Right renal cortex interstitium (tissue), 3 donors: ENCODE measurements around the gene DPP4. TPM values are rescaled to one million over a fixed set of nuclear protein-coding genes. Genes with fewer than 3 reads are reported as not detected.
"Not testable (repeated sequence)": the region's sequence is repeated elsewhere in the genome, so short reads cannot be mapped to it uniquely, and the experiment has no call there.

Experiments used
- DNase-seq, 3 donors: peaks; one replicate each; pipeline ENCODE4 v3.0.0-alpha.2; 2013; ENCODE audit warnings: low read depth in 3 of 3, low spot score in 2 of 3
- polyA plus RNA-seq, 3 donors: library from polyadenylated mRNA; unstranded; fragments of 120-200 nt; gene quantifications; one replicate each; pipeline ENCODE4 v1.2.1, GENCODE V29; 2013; ENCODE audit not compliant: insufficient read length in 3 of 3

DPP4 gene
- polyA plus RNA-seq, 3 donors = 139 to 156 (median 151) TPM

DNA sequence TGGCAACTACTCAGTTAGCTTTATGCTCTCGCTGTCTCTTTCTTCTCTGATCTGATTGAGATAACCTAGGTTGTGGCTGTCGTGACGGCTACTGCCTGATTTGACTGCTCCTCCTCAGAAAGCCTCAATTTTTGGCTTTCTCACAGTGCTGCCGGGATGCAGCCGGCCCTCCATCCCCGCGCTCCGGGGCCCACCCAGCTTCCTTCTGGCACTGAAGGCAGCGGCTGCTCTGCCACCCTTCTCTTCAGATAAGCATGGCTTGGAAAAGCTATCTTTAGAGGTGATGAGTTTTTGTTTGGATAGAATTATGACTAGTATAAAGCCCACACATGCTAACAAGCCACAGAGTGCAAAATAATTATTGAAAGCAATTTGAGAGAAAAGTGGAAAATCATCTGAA lies 102.5 kb downstream of the DPP4 start:
- DNase-seq = no peak

DNA sequence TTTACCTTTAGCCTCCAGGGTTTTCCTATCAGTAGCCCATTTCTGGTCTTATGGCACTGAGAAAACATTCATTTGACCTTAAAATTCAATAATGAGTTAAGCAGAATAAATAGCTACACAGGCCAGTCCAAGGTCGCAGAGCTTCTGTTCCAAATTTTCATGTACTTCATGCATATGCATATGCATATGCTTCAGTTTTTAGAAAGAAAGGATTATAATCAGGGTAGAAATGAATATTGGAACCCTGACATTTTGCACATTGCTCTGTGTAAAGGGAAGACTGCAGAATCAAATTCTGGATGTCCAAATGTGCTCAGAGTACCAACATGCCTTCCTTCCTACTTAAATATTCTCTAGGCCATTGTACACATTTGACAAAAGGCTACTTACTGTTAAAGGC lies 104.9 kb downstream of the DPP4 start:
- DNase-seq = no peak

DNA sequence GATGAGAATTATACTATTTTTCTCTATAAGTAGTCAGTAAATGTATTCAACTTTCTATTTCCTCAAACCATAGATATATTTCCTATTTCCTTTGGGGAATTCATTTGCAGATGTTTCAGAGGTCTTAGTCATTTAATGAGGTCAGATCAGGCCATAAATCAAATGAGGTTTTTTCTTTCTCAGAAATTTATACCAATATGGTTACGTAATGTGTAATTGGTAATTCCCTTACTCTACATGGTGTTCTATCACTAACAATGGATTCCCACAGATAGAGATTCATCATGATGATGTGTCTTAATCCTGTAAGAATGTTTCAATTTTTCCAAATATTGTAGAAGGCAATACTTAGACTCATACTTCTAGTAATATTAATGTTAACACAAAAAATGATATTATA lies 108.0 kb downstream of the DPP4 start:
- no peak for DNase-seq

DNA sequence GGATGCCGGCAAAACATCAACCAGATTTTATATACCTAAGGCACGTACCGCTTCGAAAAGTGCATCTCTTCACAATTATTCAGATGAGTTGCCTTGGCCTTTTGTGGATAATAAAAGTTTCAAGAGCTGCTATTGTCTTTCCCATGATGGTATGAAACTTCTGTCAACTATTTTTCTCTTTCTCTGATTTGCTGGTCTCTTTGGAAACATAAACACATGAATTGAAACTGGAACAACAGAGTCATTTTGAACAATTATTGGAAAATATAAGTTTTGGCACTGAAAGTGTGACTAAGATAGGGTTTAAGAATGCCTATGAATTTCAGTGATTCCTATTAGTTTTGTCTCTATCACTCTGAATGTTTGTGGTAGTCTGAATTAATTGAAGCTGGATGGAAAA lies 109.9 kb downstream of the DPP4 start:
- DNase-seq = no peak

DNA sequence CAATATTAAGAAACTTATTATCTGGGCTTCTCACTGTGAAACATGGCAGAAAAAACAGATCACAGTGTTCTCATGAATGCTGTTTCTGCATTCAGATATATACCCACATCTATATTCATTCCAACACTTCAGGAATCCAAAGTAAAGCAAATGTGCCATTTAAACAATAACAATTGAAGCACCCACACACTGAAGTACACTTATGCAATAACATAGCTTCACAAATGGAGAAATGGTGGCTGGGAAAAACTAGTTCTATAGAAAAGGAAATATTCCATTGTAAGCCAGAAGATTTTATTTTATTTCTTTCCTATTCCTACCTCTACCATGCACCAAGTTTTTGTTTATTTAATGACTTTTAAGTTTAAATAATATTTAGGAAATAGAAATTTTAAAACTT lies 111.9 kb downstream of the DPP4 start:
- no peak for DNase-seq

DNA sequence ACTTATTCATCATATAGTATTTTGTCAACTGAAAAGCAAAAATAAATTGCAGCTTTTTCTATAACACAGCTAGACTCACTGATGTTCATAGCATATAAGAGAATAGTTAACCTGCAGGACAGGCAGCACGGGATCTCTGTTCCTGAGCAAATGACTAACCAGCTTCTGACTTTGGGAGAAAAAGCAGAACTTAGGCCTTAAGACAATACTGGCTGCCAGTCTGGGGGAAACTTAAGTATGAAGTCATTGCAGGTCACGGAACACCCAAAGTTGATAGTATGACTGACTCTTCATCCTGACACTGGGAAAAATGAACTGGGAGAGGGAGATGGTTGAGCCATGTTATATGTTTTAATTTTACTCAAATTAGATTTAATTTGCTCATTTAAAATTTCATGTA lies 113.0 kb downstream of the DPP4 start:
- DNase-seq = no peak

DNA sequence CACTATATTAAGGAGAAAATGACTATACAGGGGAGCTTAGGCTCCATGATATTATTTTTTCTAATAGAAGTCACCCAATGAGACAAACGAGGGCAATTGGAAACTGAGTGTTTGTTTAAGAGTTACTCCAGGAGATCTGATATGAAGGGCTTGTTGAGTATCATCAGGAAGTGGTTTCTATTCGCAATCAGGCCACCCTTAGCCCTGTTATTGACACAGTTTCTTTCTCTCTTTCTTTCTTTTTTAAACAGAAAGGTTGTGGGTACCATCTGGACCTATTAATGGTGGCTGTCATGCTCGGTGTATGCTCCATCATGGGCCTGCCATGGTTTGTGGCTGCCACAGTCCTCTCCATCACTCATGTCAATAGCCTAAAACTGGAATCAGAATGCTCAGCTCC lies 117.3 kb downstream of the DPP4 start:
- no peak for DNase-seq

DNA sequence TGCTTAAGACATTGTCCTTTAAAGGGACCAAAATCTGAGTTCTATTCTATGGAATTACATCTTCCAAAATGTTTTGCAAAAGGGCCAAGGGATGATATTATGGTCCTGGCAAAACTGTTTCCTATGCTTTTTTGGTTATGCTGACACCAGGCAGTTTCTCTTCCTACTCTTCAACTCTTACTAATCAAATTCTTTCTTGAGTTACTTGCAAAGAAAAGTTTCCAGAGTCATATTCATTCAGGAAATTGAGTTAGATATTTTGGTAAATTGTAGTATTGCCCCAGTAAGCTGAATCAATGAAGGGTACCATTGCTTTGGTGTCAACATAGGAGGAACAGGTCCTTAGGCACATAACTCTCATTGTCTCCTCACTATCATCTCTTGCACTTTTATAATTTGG lies 118.8 kb downstream of the DPP4 start:
- no peak for DNase-seq

DNA sequence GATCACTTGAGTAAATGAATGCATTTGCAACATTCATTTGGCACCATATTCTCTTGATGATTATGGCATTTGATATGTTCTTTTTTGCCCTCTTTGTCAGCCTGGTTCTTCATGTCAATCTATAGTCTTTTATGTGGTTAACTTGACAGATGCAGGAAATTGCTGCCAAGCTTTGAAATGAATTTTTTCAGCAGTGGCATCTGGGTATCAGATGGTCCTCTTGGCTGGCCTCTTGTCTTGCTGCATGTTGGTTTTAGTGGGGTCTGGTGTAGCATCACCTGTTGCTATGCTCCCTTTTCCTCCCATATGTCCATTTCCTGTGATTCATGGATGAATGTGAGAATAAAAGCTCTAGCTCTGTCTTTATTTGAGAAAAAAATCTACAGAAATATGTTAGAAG lies 119.9 kb downstream of the DPP4 start:
- no peak for DNase-seq

DNA sequence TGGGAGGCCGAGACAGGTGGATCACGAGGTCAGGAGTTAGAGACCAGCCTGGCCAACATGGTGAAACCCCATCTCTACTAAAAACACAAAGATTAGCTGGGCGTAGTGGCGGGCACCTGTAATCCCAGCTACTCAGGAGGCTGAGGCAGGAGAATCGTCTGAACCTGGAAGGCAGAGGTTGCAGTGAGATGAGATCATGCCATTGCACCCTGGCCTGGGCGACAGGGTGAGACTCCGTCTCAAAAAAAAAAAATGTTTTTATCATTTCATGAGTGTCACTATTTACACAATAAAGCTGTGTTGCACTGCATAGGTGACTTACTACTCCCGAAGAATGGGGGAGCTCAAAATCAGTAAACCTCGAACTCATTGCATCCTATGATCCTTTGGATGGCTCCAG lies 120.6 kb downstream of the DPP4 start:
- DNase-seq = not testable (repeated sequence)

DNA sequence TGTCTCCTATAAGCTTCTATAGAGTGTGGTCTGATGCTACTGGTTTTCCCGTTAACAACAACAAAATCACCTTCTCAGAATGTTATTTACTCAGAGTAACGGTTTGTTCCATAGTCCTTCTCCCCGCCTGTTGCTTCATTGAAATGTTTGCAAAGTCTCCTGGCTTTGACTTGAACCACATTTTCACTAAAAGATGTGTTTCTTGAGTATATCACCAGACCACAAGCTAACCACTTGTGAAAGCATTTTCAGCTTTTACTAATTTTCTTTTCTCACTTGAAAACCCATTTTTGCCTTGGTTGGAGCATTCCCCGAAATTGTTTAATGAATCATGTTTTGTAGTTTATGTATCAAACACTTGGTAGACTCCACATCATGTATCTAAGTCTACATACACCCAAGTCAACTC lies 121.2 kb downstream of the DPP4 start:
- DNase-seq = no peak

DNA sequence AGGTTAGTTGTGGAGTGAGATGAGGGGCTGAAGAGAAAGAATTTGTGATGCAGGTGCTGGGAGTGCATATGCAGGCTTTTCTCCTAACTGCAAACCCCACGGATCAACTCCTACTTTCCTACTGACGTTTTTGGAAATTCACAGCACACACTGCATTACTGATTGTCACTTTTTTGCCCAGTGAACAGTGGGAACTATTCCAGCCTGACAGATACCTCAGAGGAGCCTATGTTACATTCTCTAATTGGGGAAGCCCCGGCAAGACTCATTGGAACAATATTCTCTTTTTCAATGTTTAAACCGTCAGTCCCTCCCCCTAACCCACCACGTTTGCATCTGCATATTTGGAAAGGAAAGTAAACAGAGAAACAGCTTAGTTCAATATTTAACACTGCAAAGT lies 126.2 kb downstream of the DPP4 start:
- DNase-seq = no peak

DNA sequence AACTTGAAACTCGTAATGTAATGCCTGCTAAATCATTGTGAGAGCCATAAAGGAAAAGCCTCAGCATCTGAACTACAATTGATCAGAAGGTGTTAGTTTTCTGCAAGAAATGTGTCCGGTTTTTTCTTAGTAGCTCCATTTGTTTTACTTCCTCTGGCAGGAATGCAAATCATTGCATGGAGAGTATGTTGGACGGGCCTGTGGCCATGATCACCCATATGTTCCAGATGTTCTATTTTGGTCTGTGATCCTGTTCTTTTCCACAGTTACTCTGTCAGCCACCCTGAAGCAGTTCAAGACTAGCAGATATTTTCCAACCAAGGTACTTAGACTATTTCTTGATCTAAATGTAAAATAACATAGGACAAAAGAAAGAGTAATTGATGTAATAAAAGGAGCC lies 126.6 kb downstream of the DPP4 start:
- no peak for DNase-seq

DNA sequence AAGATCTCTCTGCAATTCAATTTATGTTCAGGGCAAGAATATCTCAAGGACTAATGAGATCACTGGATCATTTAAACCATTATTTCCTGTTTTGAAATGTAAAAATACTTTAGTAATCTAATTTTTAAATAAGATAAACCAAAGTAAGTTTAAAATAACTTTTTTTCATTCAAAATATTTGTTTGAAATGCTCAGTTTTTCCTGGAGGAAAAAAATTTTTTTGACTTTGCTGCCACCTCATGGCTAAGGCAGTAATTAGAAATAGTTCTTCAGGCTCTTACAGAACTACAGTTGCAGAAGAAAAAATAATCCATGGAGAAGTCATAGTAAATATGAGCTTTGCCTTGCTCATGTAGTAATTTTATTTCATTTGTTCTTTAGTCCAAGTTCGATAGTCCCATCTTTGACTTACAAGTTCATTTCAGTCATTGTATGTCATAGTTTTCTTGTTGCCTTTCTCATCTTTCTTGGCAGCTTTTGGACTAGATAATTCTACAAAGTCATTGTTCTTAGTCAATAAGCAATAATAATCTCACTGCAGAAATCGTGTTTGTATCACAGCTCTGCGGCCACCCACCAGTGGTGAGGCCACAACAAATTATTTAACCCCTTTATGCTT lies 127.4 kb downstream of the DPP4 start:
- DNase-seq = no peak

DNA sequence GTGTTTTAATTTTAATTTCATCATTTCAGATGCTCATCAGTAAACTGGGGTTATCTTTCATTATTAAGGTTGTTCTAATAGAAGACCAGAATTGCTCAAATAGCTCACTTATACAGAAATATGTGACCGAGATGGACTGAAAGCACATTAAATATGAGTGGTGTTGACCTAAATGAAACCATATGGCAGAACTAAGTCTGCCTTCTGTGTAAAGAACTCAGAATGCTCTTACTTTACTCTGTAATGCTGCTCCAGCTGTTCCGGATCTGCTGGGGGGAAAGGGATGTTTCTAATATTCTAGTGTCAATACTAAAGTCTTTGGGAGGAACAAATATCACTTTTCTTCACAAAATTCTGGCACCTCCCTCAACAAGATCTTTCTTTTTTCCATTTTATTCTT lies 131.0 kb downstream of the DPP4 start:
- DNase-seq = no peak

Other genes with a start within 250 kb of the DPP4 start
- not detected for gene GCG, start 78.0 kb upstream of the DPP4 start, polyA plus RNA-seq
- 10 to 100 TPM in 2 of 3 donors, 1 to 10 TPM in 1; 8.7 to 13.4 (median 12.9) TPM for gene FAP, start 169.2 kb upstream of the DPP4 start, polyA plus RNA-seq
- gene IFIH1, start 244.5 kb upstream of the DPP4 start, polyA plus RNA-seq = 1 to 10 TPM; 7.9 to 8.4 (median 8.3) TPM